Measurements from ENCODE around the gene ICAM2. TPM values are rescaled to one million over a fixed set of nuclear protein-coding genes. Genes with fewer than 3 reads are reported as not detected.

ICAM2 gene
- total RNA-seq, 5 donors from 2014 or later (not counting 1 experiment from before 2014, with no cell fraction given) = 69.6 to 132 (median 116) TPM

DNA sequence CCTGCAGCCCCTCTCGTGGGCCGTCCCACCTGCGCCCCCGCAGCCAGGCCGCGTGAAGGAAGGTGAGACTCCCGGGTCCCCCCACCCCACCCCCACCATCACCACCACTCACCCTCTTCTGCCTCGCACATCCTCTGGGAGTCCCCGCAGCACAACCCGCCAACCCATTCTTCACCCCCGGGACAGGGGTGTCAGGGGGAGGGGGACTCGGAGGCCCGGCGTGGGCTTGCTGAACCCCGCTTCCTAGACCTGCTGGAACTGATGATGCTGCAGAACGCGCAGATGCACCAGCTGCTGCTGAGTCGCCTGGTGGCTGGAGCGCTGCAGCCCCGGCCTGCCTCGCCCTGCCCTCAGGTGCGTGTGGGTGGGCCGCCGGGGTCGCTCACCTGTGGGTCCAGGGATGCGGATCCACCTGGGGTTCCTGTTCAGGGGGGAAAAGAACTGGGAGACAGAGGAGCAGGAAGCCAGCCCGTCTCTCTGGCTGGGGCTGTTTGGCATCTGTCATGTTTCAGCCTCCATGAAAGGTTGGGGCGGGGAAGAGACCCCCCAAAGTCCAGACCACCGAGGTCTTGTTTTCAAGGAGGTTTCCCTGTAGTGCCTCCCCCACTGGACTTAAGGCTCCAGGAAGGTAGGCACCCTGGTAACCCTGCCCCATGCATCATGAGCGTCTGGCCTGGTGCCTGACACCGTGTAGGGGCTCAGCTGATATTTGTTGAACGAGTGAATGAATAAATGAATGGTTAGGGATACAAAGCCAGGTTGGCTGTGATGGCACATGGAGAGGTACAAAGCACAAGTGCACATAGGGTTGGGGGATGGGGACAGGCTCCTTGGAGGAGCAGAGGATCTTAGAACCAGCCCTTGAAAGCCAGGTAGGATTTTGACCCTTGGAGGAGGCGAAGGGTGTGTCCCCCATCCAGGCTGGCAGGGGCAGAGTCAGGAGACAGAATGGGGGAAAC, 21.4 kb downstream of the ICAM2 start:
- Histone ChIP-seq H3K27me3 (replicated peaks in 1 of 2; ENCODE audit: control insufficient read depth in 2 of 2, extremely low read depth in 1 of 2, insufficient read depth in 2 of 2, low read length in 1 of 2) (peaks cover 0 to 4% of the 10 kb centered on the region in 2 experiments), H3K27ac (ENCODE audit: low read length) (no peak overlapping the region), H3K36me3 (ENCODE audit: control insufficient read depth in 2 of 2, extremely low read depth in 1 of 2, insufficient read depth in 1 of 2, low read length in 1 of 2) (peaks cover 10 to 20% of the 10 kb centered on the region in 2 donors), H3K9me3 (no peaks in the 10 kb centered on the region), H3K4me1 (ENCODE audit: control insufficient read depth in 1 of 2, extremely low read depth in 1 of 2, insufficient read depth in 2 of 2, low read length in 2 of 2) (peaks cover 4 to 37% of the 10 kb centered on the region in 2 experiments), H3K4me3 (ENCODE audit: control insufficient read depth in 1 of 2, extremely low read depth in 1 of 2, low read length in 1 of 2) (peak overlapping the region; percentile 69 to 82)
- peak overlapping the region; percentile 34 to 64 for H3K27ac Mint-ChIP-seq
- peaks cover 8% of the 10 kb centered on the region for H3K36me3 Mint-ChIP-seq
- H3K9me3 Mint-ChIP-seq = no peaks in the 10 kb centered on the region
- 26% methylated on average over 14 of the region's 33 CpGs for WGBS (ENCODE audit: insufficient coverage)
- ATAC-seq (replicated peaks in 1 of 4) (peak; percentile 20 to 43 (median 30)), DNase-seq (peak in 16 of 35 experiments; percentile 15 to 56 (median 22))
- peak overlapping the region; percentile 68 to 87 (median 79) for H3K4me3 Mint-ChIP-seq
- no peaks in the 10 kb centered on the region for H3K27me3 Mint-ChIP-seq
- CTCF ChIA-PET = interaction anchor here in 1 of 2 donors (0.6 to 2.0 kb wide), 3 partner anchors 21 to 307 kb away, joined by 3 to 8 read pairs (median 6); partner anchors contain the start of gene ICAM2
- H3K4me1 Mint-ChIP-seq = peaks cover 23 to 44% (median 42%) of the 10 kb centered on the region in 3 donors
- POLR2A ChIA-PET = no interaction called here

DNA sequence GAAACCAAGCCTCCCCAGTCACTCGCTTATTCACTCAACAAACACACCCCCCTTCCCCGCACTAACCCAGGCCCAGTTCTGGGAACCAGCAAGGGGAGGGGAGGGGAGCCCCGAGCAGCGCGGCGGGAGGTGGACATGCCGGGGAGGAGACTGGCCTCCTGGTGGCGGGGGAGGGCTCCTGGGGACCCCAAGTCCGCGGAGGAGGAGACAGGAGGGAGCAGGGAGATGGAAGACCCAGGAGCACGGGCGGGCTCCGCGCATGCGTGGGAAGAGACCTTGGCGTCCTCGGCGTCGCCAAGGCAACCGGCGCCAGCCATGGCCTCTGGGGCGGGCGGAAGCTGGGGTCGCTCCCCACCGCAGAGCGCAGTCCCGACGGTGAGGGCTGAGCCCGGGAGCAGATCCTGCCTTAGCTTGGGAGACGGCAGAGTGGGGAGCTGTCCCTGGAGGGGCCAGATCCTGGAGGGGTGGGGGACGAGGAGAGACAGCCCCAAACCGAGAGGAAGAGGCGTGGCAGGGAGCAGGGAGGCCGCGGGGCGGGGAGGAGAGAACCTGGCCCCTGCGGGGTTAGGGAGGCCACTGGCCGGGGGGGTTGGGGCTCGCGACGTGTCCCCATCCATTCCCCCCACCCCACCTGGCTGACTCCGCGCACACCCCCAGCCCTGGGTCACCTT, 22.2 kb downstream of the ICAM2 start, which contains the start of gene PRR29:
Gene PRR29, plus strand, starts transcription at position 302 of the 671 bp plus-strand sequence. Its CDS starts 14 bp downstream, at position 316.
- Mint-ChIP-seq H3K4me1 (peaks cover 29 to 52% (median 41%) of the 10 kb centered on the region in 3 donors), H3K9me3 (no peaks in the 10 kb centered on the region), H3K27me3 (no peaks in the 10 kb centered on the region), H3K4me3 (peak within 1 kb of the TSS; percentile 83 to 87 (median 86)), H3K27ac (peak within 1 kb of the TSS; percentile 48 to 57), H3K36me3 (no peaks in the 10 kb centered on the region)
- H3K36me3 ChIP-seq (ENCODE audit: control insufficient read depth in 2 of 2, extremely low read depth in 1 of 2, insufficient read depth in 1 of 2, low read length in 1 of 2) = peaks cover 3 to 12% of the 10 kb centered on the region in 2 donors
- POLR2A ChIA-PET = no interaction called here
- under 1% methylated on average over 30 of the region's 43 CpGs for WGBS (ENCODE audit: insufficient coverage)
- peaks cover 4 to 45% of the 10 kb centered on the region in 2 experiments for H3K4me1 ChIP-seq (ENCODE audit: control insufficient read depth in 1 of 2, extremely low read depth in 1 of 2, insufficient read depth in 2 of 2, low read length in 2 of 2)
- no peak within 1 kb of the TSS for H3K27ac ChIP-seq (ENCODE audit: low read length)
- DNase-seq = peak; percentile 48 to 86 (median 67)
- peaks cover 0 to 4% of the 10 kb centered on the region in 2 experiments for H3K27me3 ChIP-seq (replicated peaks in 1 of 2; ENCODE audit: control insufficient read depth in 2 of 2, extremely low read depth in 1 of 2, insufficient read depth in 2 of 2, low read length in 1 of 2)
- H3K4me3 ChIP-seq (ENCODE audit: control insufficient read depth in 1 of 2, extremely low read depth in 1 of 2, low read length in 1 of 2) = peak within 1 kb of the TSS; percentile 69 to 82
- peak; percentile 75 to 85 (median 80) for ATAC-seq (replicated peaks in 1 of 4)
- CTCF ChIA-PET = interaction anchor here in 1 of 2 donors (0.6 to 2.0 kb wide), 4 partner anchors 20 to 308 kb away, joined by 4 to 8 read pairs (median 6); partner anchors contain the start of gene ICAM2
- H3K9me3 ChIP-seq = no peaks in the 10 kb centered on the region

DNA sequence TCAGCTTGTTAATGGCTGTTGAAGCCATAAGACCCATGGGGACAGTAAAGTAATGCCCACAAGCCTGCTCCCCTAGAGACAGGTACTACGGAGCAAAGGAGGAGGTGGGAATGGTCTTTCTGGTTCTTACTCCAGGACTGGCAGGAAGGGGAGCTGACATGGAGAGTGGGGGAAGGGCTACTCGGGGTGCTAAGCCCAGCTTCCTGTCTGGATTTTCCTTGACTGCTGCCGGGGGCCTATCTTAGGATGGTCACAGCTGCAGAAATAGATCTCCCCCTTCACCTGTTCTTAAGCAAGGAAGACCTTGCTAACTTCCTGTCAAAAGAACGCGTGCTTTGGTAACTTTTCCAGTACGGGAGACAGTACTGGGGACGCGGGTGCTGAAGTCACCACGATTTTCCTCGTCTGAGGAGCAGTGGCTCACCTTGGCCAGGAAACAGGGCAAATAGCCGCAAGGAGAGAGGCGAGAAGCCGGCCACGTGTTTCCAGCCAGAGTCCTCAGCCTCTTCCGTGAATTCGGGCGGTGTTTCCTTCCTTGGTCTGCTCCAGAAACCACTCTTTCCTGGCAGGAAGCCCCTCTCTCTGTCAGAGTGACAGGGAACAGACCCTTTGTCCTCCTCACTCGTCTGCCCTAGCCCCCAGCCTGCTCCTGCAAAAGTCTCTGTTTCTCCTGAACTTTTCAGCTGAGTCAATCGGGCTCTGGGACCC, 22.9 kb downstream of the ICAM2 start:
- ATAC-seq (replicated peaks in 1 of 4) (no peak), DNase-seq (peak in 2 of 35 experiments; percentile 12 to 22)
- Histone ChIP-seq H3K4me3 (ENCODE audit: control insufficient read depth in 1 of 2, extremely low read depth in 1 of 2, low read length in 1 of 2) (peak overlapping the region; percentile 69 to 82), H3K36me3 (ENCODE audit: control insufficient read depth in 2 of 2, extremely low read depth in 1 of 2, insufficient read depth in 1 of 2, low read length in 1 of 2) (peaks cover 2 to 5% of the 10 kb centered on the region in 2 donors), H3K27me3 (replicated peaks in 1 of 2; ENCODE audit: control insufficient read depth in 2 of 2, extremely low read depth in 1 of 2, insufficient read depth in 2 of 2, low read length in 1 of 2) (peaks cover 0 to 4% of the 10 kb centered on the region in 2 experiments), H3K4me1 (ENCODE audit: control insufficient read depth in 1 of 2, extremely low read depth in 1 of 2, insufficient read depth in 2 of 2, low read length in 2 of 2) (peaks cover 4 to 51% of the 10 kb centered on the region in 2 experiments), H3K9me3 (no peaks in the 10 kb centered on the region), H3K27ac (ENCODE audit: low read length) (no peak overlapping the region)
- Mint-ChIP-seq H3K9me3 (no peaks in the 10 kb centered on the region), H3K4me3 (peak overlapping the region; percentile 83 to 87 (median 86)), H3K27me3 (no peaks in the 10 kb centered on the region), H3K36me3 (no peaks in the 10 kb centered on the region), H3K4me1 (peaks cover 32 to 56% (median 47%) of the 10 kb centered on the region in 3 donors), H3K27ac (peak overlapping the region; percentile 48 to 57)
- CTCF ChIA-PET = interaction anchor here (0.6 to 2.0 kb wide), 4 partner anchors 10 to 28 kb away, joined by 4 to 7 read pairs (median 6); partner anchors contain the start of gene ICAM2 (in 1 of the 2)
- POLR2A ChIA-PET = no interaction called here
- WGBS (ENCODE audit: insufficient coverage) = 27% methylated on average over 18 of the region's 19 CpGs

DNA sequence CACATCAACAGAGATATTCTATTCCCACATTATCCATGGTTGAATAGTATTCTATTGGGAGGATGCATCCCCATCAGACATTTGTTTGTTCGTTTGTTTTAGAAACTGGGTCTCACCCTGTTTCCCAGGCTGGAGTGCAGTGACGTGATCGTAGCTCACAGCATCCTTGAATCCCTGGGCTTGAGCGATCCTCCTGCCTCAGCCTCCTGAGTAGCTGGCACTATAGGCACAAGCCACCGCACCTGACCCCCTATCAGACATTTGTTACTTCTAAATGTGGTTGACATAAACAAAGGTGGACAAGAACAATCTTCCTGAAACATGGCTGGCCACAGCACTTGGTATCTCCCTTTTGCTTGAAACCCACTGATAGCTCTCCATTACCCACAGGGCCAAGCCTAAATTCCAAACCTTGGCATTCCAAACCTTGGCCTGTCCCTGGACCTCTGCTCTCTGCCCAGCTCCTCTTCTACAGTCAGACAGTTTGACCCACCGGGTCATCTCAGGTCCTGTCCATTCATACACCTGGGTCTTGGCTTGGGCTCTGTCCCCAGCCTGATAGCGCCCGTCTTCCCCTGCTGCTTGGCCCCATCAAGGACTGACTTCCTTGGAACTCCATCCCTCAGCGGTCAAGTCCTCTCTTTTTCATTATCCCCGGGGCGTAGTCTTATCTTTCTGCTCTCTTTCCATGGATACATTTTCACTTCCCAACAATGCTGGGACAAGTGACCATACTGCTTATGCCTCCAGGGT, 23.8 kb downstream of the ICAM2 start:
- 97% methylated on average over 9 of the region's 11 CpGs for WGBS (ENCODE audit: insufficient coverage)
- ATAC-seq (replicated peaks in 1 of 4) = no peak
- peak in 1 of 35 experiments; percentile 6 for DNase-seq
- Histone ChIP-seq H3K27me3 (replicated peaks in 1 of 2; ENCODE audit: control insufficient read depth in 2 of 2, extremely low read depth in 1 of 2, insufficient read depth in 2 of 2, low read length in 1 of 2) (peaks cover 0 to 4% of the 10 kb centered on the region in 2 experiments), H3K36me3 (ENCODE audit: control insufficient read depth in 2 of 2, extremely low read depth in 1 of 2, insufficient read depth in 1 of 2, low read length in 1 of 2) (no peaks in the 10 kb centered on the region), H3K27ac (ENCODE audit: low read length) (no peak overlapping the region), H3K4me3 (ENCODE audit: control insufficient read depth in 1 of 2, extremely low read depth in 1 of 2, low read length in 1 of 2) (no peak overlapping the region), H3K4me1 (ENCODE audit: control insufficient read depth in 1 of 2, extremely low read depth in 1 of 2, insufficient read depth in 2 of 2, low read length in 2 of 2) (peaks cover 4 to 60% of the 10 kb centered on the region in 2 experiments), H3K9me3 (no peaks in the 10 kb centered on the region)
- no peaks in the 10 kb centered on the region for H3K36me3 Mint-ChIP-seq
- peaks cover 36 to 65% (median 49%) of the 10 kb centered on the region in 3 donors for H3K4me1 Mint-ChIP-seq
- H3K4me3 Mint-ChIP-seq = peak overlapping the region in 2 of 3 donors; percentile 61 to 87
- H3K27ac Mint-ChIP-seq = peak overlapping the region in 1 of 2 donors; percentile 28
- no peaks in the 10 kb centered on the region for H3K27me3 Mint-ChIP-seq
- POLR2A ChIA-PET = no interaction called here
- CTCF ChIA-PET = interaction anchor here (0.6 to 2.0 kb wide), 4 partner anchors 9 to 77 kb away, joined by 5 to 7 read pairs (median 6); partner anchors contain the start of gene ICAM2 (in 1 of the 2)
- H3K9me3 Mint-ChIP-seq = no peaks in the 10 kb centered on the region

DNA sequence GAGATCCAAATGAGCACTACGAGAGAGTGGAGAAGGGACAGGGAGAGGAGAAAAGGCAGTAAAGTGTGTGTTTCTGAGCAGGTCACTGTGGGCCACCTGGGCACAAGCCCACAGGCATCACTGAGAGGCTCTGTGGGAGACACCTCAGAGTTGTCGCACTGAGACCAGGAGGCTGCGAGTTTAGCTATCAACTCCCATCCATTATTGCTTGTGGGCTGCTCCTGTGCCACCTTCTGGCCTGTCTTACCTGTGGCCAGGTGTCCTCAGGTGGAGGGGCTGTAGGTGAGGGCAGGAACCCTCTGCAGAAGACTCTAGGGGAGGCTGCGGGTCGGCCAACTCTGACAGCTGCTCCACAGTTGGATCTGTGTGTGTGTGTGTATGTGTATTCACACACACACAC, 24.8 kb downstream of the ICAM2 start:
- ChIA-PET POLR2A (no interaction called here), CTCF (interaction anchor here in 1 of 2 donors (1.0 kb wide), 1 partner anchor 21 kb away, joined by 3 read pairs; no protein-coding TSS in a partner anchor)
- Mint-ChIP-seq H3K4me3 (no peak overlapping the region), H3K4me1 (peaks cover 41 to 71% (median 55%) of the 10 kb centered on the region in 3 donors), H3K27ac (peak overlapping the region in 1 of 2 donors; percentile 40), H3K27me3 (no peaks in the 10 kb centered on the region), H3K9me3 (no peaks in the 10 kb centered on the region), H3K36me3 (no peaks in the 10 kb centered on the region)
- Histone ChIP-seq H3K9me3 (no peaks in the 10 kb centered on the region), H3K27me3 (replicated peaks in 1 of 2; ENCODE audit: control insufficient read depth in 2 of 2, extremely low read depth in 1 of 2, insufficient read depth in 2 of 2, low read length in 1 of 2) (peaks cover 0 to 6% of the 10 kb centered on the region in 2 experiments), H3K4me1 (ENCODE audit: control insufficient read depth in 1 of 2, extremely low read depth in 1 of 2, insufficient read depth in 2 of 2, low read length in 2 of 2) (peaks cover 5 to 70% of the 10 kb centered on the region in 2 experiments), H3K36me3 (ENCODE audit: control insufficient read depth in 2 of 2, extremely low read depth in 1 of 2, insufficient read depth in 1 of 2, low read length in 1 of 2) (no peaks in the 10 kb centered on the region), H3K4me3 (ENCODE audit: control insufficient read depth in 1 of 2, extremely low read depth in 1 of 2, low read length in 1 of 2) (no peak overlapping the region), H3K27ac (ENCODE audit: low read length) (no peak overlapping the region)
- WGBS (ENCODE audit: insufficient coverage) = 90% methylated on average over 1 of the region's 5 CpGs
- ATAC-seq (replicated peaks in 1 of 4) (no peak), DNase-seq (no peak)

Measured in T-cell (primary cell).